Right ventricle myocardium superior (tissue), 1 donor: ENCODE results near the gene TSPAN5. TPM values are rescaled to one million over a fixed set of nuclear protein-coding genes. Genes with fewer than 3 reads are reported as not detected.

Experiments
- ATAC-seq: fragments of 200-7000 bp; cut with Tn5 transposase; one replicate; pipeline ENCODE4 v1.9.1; 2020; ENCODE audit warnings: mild to moderate bottlenecking; ENCODE audit not compliant: poor library complexity
- DNase-seq: peaks from one replicate; pipeline ENCODE4 v3.0.0-alpha.2; 2020
- intact Hi-C: fragments of 100-400 bp; cut with DNase I; formaldehyde crosslinking; loops from one replicate; pipeline ENCODE4 v1.11.2; 2022
- total RNA-seq: library from RNA; stranded (reverse); fragmentation: NEBNext Ultra II Directional; extraction: Animal tissue kit (Norgen Biotek cat#: 25700); gene quantifications from one replicate; pipeline ENCODE4 v1.2.1, GENCODE V29; 2021
- donor health status: DM: no; HTN: yes; CAD: no; lungs with severe emphysema.

The TSPAN5 gene
- total RNA-seq, 1 donor from 2014 or later: 1.6 TPM

DNA sequence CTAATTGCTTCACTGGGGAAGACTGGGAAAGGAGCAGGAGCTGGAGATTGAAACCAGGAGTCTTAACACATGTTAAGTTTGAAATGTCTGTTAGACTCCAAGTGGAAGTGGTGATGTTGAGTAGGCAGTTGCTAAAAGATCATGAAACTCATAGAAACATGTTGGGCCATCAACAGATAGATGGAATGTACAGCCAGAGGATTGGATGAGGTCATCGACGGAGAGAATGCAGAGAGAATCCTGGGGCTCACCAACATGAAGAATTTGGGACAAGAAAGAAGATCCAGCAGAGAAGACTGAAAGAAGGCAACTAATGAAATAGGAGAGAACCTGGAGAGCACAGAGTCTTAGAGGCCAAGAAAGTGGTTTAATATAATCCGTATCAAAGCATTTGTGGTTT, 19.4 kb upstream of the TSPAN5 start:
- intact Hi-C loops: no loop called here
- ATAC-seq (no peak), DNase-seq (no peak)

DNA sequence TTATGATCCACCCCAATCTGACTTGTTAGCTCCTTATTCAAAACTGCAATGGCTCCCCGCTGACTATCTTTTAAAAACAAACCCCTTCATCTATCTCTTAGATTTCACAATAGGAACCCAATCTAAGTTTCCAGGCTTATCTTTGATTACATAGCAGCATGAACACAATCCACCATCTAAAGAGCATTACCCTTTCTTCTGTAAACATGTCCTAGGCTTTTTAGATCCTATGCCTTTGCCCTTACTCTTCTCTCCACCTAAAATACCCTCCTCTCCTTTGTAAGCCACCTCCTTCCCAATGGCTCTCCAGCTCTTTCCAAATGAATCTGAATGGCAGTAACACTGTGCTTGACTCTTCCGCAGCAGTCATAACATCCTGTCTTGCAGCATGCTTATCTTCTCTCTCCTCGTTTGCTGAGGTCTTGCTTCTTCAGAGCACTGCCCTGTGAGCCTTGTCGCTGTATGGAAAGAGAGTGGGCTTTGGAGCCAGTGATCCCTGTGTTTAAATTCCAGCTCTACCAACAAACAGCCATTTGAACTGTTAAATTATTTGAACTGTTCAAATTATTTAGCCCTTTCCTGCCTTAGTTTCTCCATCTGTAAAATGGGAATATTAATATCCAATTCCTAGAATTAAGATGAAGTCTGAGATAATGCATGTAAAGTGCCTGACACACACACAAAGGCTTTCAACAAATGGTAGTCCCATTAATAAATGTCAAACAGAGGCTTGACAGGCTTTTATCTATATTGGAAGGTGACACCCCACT, 16.2 kb upstream of the TSPAN5 start:
- DNase-seq (no peak), ATAC-seq (no peak)
- intact Hi-C loops: no loop called here

DNA sequence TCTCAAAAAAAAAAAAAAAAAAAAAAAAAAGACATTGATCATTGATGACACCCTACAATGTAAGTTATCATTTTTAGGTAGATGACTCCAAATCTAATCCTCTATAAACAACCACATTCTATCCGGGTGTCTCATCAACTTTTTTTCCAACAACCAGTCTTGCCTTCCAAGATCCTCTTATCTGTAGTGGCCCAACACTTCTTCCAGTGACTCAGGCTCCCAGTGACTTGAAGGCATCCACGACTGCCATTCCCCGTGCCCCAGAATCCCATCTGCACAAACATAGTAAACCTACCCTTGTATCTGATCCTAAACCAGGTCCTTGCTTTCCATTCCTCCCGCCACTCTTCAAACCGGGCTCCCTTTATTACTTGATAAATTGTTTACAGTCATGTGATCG, 15.6 kb upstream of the TSPAN5 start:
- ATAC-seq: no peak
- no peak for DNase-seq
- intact Hi-C loops: no loop called here

DNA sequence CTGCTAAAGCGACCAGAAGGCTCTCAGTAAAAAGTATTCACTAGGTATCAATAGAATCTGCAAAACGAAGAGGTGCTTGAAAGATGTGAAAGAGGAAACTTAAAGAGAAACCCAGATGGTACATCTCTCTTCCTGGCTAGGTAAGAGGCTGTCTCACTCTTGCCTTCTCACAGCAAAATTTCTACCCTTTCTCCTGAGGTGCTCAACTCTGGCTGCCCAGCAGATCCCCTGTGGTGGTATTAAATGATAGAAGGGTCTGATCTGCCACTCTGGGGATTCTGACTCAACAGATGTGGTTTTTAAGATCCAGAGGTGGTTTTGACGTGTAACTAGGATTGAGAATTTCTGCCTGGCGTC, 14.9 kb upstream of the TSPAN5 start:
- intact Hi-C loops: no loop called here
- DNase-seq (no peak), ATAC-seq (no peak)

- intact Hi-C loops: no loop called here
- no peak for ATAC-seq
Measured at GRCh38 chr4:98672583-98673287, 14.3 kb upstream of the TSPAN5 start.

DNA sequence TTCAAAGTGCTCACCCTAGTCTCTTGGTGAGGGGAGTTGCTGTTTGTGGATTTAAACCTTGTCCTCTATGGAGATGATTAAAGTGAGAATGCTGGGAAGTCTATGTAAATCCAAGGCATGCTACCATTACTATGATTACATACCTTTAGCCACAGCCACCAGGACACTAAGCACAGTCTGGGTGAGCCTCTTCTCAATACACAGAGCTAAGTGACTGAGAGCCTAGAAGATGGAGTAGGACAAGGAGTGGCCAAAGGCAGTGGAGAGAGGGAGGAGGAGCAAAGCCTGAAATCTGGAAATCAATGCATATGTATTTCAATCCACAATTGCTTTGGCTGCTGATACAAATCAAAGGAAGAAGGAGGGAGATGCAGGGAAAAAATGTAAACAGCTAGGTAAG, 12.7 kb upstream of the TSPAN5 start:
- ATAC-seq (no peak), DNase-seq (no peak)
- intact Hi-C loops: no loop called here

More at GRCh38 chr4:98672583-98673287, 14.3 kb upstream of the TSPAN5 start:
- DNase-seq: no peak

DNA sequence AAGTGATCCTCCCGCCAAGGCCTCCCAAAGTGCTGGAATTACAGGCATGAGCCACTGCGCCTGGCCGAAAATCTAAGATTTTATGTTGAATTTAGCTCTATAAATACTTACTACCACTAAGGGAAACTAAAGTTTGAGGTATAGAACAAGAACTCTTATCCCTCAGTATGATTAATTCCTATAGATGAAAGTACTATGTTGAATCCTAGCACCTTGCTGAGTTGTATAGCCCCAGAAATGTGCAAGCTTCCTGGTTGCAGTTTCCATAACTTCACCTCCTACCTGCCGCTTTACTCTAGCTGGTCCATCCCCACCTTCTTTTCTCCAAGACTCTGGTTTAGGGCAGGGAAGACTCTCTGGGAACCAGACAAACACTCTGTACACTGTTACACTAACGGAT, 11.8 kb upstream of the TSPAN5 start:
- intact Hi-C loops: no loop called here
- ATAC-seq (no peak), DNase-seq (no peak)

DNA sequence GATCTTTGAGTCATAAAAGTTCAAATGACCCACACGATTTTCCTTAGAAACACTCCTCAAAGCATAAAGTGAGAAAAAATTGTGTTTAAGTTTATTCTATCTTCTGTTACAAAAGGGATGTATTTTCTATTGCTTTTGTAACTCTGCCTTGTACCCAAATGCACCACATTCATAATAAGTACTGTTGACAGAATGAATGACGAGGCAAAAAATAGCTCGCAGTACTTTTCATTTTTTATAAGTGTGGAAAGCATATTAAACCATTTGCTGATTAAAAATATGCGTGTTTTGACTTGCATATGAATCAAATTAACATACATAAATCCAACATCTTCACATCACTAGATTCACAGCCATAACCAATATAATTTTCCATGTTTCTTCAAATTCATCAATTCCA, 11.2 kb upstream of the TSPAN5 start:
- intact Hi-C loops: no loop called here
- no peak for DNase-seq
- ATAC-seq: no peak

GRCh38 chr4:98664959-98665358, 6.5 kb upstream of the TSPAN5 start:
- DNase-seq (no peak), ATAC-seq (no peak)
- intact Hi-C loops: no loop called here

GRCh38 chr4:98663226-98664006, 5.0 kb upstream of the TSPAN5 start:
- no peak for ATAC-seq
- intact Hi-C loops: no loop called here
- peak; percentile 44 for DNase-seq

DNA sequence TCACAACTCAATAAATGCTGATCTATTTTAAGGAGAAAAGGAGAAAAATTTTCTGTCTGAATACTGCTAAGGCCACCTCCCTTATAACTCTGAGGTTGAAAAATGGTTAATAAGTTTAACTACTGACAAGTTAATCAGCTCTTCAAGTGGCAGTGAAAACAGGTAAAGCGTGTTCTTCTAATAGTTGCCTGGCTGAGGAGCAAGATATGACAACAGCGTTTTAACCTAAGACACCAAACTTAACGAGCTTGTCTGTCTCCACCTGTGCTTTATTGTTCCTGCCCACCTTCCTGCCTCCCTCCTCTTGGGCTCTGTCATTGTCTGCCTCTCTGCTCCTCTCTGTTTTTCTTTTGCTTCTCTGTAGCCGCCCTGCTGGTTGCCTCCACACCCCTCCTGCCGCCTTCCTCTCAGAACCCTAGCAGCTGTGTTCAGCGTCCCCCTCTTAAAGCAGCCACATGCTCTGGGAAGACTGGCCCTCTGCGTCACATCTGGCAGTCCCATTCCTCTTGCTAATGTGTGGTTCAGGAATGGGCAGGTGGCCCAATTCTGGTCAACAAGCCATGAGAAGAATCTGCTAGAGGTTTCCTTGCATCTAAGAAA, 4.3 kb upstream of the TSPAN5 start:
- DNase-seq (no peak), ATAC-seq (no peak)
- intact Hi-C loops: no loop called here

- intact Hi-C loops: no loop called here
- DNase-seq (no peak), ATAC-seq (no peak)
Measured at GRCh38 chr4:98662055-98662453, 3.6 kb upstream of the TSPAN5 start.

GRCh38 chr4:98661371-98662054, 3.1 kb upstream of the TSPAN5 start:
- no peak for DNase-seq
- no peak for ATAC-seq
- intact Hi-C loops: no loop called here

DNA sequence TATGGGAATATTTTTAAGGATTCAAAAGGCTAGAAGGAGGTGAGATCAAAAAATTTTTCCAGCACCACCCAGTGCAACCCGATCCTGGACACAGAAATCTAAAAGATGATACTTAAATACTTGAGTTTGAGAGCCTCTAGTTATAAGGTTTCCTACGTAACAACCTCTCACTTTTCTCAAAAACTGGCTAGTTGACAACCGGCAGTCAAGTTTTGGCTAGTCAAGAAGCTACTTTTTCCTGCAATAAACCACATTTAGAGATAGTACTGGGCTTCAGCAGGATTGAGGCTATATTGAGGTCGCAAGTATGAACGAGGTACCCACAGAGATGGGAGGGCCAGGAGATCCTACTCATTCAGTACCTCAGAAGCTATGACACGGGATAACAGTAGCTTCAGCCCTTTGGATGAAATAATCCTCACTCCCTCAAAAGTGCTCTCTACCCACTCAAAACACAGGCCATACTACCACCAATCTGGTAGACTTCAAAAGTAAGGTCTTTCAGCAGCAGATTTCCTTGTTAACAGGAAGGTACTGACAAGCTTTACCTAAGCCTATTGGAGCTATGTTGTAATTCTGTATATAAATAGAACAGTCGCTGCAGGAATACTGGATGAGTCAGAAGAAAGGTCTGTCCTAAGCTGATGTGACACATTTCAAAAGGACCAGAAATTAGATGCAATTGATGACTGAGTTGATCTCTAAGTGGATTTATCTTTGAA, 1.5 kb upstream of the TSPAN5 start:
- peak; percentile 61 for ATAC-seq
- no peak for DNase-seq
- intact Hi-C loops: no loop called here

- intact Hi-C loops: no loop called here
- DNase-seq (no peak), ATAC-seq (peak; percentile 6)
Measured at GRCh38 chr4:98659106-98659592, 738 bp upstream of the TSPAN5 start.

- intact Hi-C loops: no loop called here
- peak; percentile 32 for ATAC-seq
- peak; percentile 55 for DNase-seq
Measured at GRCh38 chr4:98657531-98658286, 702 bp downstream of the TSPAN5 start.

GRCh38 chr4:98656886-98657285, 1.5 kb downstream of the TSPAN5 start:
- ATAC-seq (no peak), DNase-seq (no peak)
- intact Hi-C loops: no loop called here
